ENCODE measurements around the gene RNU1-1.
"Not testable (repeated sequence)": the region's sequence is repeated elsewhere in the genome, so short reads cannot be mapped to it uniquely, and the experiment has no call there.

Gene RNU1-1

GRCh38 chr1:16491056-16491675 lies 22.9 kb downstream of the RNU1-1 start:
- DNase-seq = no peak

GRCh38 chr1:16489195-16489880 lies 24.7 kb downstream of the RNU1-1 start:
- DNase-seq = not testable (repeated sequence)

- not testable (repeated sequence) for DNase-seq
Measured at GRCh38 chr1:16487011-16487410, 27.1 kb downstream of the RNU1-1 start.

- DNase-seq = not testable (repeated sequence)
Measured at GRCh38 chr1:16486316-16486715, 27.8 kb downstream of the RNU1-1 start.

GRCh38 chr1:16484931-16485330 lies 29.2 kb downstream of the RNU1-1 start:
- DNase-seq = no peak

GRCh38 chr1:16484501-16484835 lies 29.6 kb downstream of the RNU1-1 start:
- DNase-seq = no peak

GRCh38 chr1:16483639-16484500 lies 30.2 kb downstream of the RNU1-1 start:
- DNase-seq = not testable (repeated sequence)

- DNase-seq = not testable (repeated sequence)
Measured at GRCh38 chr1:16483146-16483545, 30.9 kb downstream of the RNU1-1 start.

GRCh38 chr1:16478091-16478490 lies 36.0 kb downstream of the RNU1-1 start:
- no peak for DNase-seq

- not testable (repeated sequence) for DNase-seq
Measured at GRCh38 chr1:16475771-16476770, 38.0 kb downstream of the RNU1-1 start.

GRCh38 chr1:16474891-16475290 lies 39.2 kb downstream of the RNU1-1 start:
- DNase-seq = peak; percentile 8

- no peak for DNase-seq
Measured at GRCh38 chr1:16474166-16474800, 39.8 kb downstream of the RNU1-1 start.

- no peak for DNase-seq
Measured at GRCh38 chr1:16468558-16468957, 45.5 kb downstream of the RNU1-1 start.

GRCh38 chr1:16464917-16465625 lies 49.0 kb downstream of the RNU1-1 start:
- no peak for DNase-seq

Measured in NCI-H2171 treated with DMSO at 0.1 percent for 48 hours (cell line).